ENCODE measurements around the gene ZNF454. TPM values are rescaled to one million over a fixed set of nuclear protein-coding genes. Genes with fewer than 3 reads are reported as not detected.

The ZNF454 gene
- polyA plus RNA-seq, 1 donor: 2.9 TPM

DNA sequence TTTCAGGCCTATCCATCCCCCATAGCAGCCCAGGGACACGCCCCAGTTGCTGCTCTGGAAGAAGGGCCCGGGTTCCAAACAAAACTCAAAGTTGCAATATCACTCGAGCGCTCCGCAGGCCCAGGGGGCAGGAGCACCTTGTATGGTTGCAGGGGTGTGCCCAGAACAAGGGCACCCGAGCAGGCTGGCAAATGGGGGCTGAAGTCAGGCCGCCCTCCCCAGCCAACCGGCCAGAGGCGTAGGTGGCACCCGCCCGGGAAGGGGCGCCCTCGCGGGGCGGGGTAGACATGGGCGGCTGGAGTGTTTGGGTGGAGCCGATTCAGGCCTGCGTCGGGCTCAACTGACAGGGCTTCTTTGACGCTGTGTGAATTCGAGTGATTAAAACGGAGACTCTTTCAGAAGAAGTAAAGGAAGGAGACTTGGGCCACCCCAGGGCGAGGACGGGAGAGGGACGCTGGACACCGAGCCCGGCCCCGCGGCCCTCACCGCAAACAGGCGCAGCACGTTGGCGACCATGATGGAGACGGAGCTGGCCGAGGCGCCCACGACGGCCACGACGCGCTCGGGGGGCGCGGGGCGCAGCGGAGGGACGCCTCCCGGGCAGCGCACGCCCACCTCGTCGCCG lies 53.1 kb downstream of the ZNF454 start:
- Histone ChIP-seq H3K36me3 (ENCODE audit: control insufficient read depth, insufficient read depth, low read length) (no peaks in the 10 kb centered on the region), H3K27me3 (ENCODE audit: control insufficient read depth, insufficient read depth, low read length) (peaks cover 42% of the 10 kb centered on the region), H3K4me3 (ENCODE audit: low read length) (no peak overlapping the region), H3K4me1 (ENCODE audit: control insufficient read depth, insufficient read depth, low read length) (no peaks in the 10 kb centered on the region), H3K27ac (ENCODE audit: low read length) (no peak overlapping the region), H3K9me3 (ENCODE audit: control insufficient read depth, low read depth, low read length) (peaks cover 18% of the 10 kb centered on the region)
- DNase-seq: no peak
- WGBS (ENCODE audit: insufficient coverage, low lambda C conversion rate): no CpG with 5 or more reads among the region's 53 CpGs

DNA sequence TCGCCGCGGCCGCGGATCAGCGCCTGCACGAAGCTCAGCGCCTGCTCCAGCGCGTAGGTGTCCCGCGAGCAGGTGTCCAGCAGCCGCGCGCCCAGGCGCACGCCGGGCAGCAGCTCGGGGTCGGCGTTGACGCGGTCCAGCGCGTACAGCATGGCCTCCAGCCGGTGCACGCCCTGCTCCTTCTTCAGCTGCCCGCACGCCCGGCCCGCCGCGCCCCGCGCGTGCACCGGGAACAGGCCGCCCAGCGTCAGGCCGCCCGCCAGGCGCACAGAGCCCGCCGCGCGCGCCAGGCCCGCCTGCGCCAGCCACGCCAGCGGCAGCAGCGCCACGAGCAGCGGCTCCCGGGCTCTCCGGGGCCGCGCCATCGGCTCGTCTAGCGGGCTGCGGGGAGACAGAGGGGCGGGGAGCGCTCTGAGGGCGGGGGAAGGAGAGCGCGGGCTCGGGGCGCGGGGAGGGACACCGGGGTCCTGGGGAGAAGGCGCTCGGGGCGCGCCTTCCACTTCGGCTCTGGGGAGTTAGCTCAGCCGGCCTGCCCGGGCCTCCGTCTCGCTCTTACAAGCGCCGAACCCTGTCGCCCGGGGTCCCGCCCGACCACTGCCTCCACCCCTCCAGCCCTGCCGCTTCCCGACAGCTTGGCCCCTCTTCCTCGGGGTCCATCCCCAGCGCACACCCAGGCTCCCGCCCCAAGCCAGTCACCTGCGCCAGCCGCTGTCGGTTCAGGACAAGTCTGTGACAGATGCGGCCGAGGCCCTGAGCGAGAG lies 53.8 kb downstream of the ZNF454 start, which contains the start of gene GRM6:
Gene GRM6 (minus strand): TSS at position 741 of the 761 bp plus-strand sequence. CDS start 376 bp downstream, at position 365.
- H3K9me3 ChIP-seq (ENCODE audit: control insufficient read depth, low read depth, low read length): peaks cover 15% of the 10 kb centered on the region

DNA sequence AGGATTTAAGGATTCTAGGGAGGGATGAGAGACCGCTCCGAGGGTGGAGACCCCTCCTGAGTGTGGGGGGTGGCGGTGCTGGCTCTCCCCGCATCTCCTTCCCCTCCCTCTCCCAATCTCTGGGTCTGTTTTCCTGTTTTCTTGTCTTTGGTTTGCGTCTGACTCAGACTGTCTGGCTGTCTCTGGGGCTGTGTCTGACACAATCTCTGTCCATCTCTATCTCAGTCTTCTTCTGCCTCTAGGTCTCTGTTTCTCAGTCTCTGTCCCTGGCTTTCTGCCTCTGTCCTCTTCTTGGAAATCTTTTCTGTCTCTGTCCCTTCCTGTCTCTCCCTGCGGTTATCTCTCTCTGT lies 54.3 kb downstream of the ZNF454 start:
- DNase-seq: no peak

More for the DNA sequence above, 53.8 kb downstream of the ZNF454 start, which contains the start of gene GRM6:
- H3K4me1 ChIP-seq (ENCODE audit: control insufficient read depth, insufficient read depth, low read length): no peaks in the 10 kb centered on the region
- no CpG with 5 or more reads among the region's 97 CpGs for WGBS (ENCODE audit: insufficient coverage, low lambda C conversion rate)
- H3K36me3 ChIP-seq (ENCODE audit: control insufficient read depth, insufficient read depth, low read length): no peaks in the 10 kb centered on the region
- H3K4me3 ChIP-seq (ENCODE audit: low read length): no peak within 1 kb of the TSS
- H3K27me3 ChIP-seq (ENCODE audit: control insufficient read depth, insufficient read depth, low read length): peaks cover 42% of the 10 kb centered on the region
- H3K27ac ChIP-seq (ENCODE audit: low read length): no peak within 1 kb of the TSS
- DNase-seq: peak in 1 of 2 donors; percentile 16

GRCh38 chr5:178996156-178996555 lies 55.2 kb downstream of the ZNF454 start:
- peaks cover 42% of the 10 kb centered on the region for H3K27me3 ChIP-seq (ENCODE audit: control insufficient read depth, insufficient read depth, low read length)
- WGBS (ENCODE audit: insufficient coverage, low lambda C conversion rate): no CpG with 5 or more reads among the region's 11 CpGs
- no peak overlapping the region for H3K4me3 ChIP-seq (ENCODE audit: low read length)

More for the DNA sequence above, 54.3 kb downstream of the ZNF454 start:
- H3K4me1 ChIP-seq (ENCODE audit: control insufficient read depth, insufficient read depth, low read length): no peaks in the 10 kb centered on the region
- H3K27me3 ChIP-seq (ENCODE audit: control insufficient read depth, insufficient read depth, low read length): peaks cover 42% of the 10 kb centered on the region
- no peak overlapping the region for H3K27ac ChIP-seq (ENCODE audit: low read length)
- peaks cover 13% of the 10 kb centered on the region for H3K9me3 ChIP-seq (ENCODE audit: control insufficient read depth, low read depth, low read length)
- H3K36me3 ChIP-seq (ENCODE audit: control insufficient read depth, insufficient read depth, low read length): no peaks in the 10 kb centered on the region
- H3K4me3 ChIP-seq (ENCODE audit: low read length): no peak overlapping the region
- WGBS (ENCODE audit: insufficient coverage, low lambda C conversion rate): 100% methylated on average over 1 of the region's 6 CpGs

GRCh38 chr5:178997191-178997590 lies 56.2 kb downstream of the ZNF454 start:
- WGBS (ENCODE audit: insufficient coverage, low lambda C conversion rate): no CpG with 5 or more reads among the region's 6 CpGs

More at GRCh38 chr5:178996156-178996555, 55.2 kb downstream of the ZNF454 start:
- no peaks in the 10 kb centered on the region for H3K36me3 ChIP-seq (ENCODE audit: control insufficient read depth, insufficient read depth, low read length)
- DNase-seq: no peak
- peaks cover 4% of the 10 kb centered on the region for H3K9me3 ChIP-seq (ENCODE audit: control insufficient read depth, low read depth, low read length)
- no peak overlapping the region for H3K27ac ChIP-seq (ENCODE audit: low read length)
- H3K4me1 ChIP-seq (ENCODE audit: control insufficient read depth, insufficient read depth, low read length): no peaks in the 10 kb centered on the region

DNA sequence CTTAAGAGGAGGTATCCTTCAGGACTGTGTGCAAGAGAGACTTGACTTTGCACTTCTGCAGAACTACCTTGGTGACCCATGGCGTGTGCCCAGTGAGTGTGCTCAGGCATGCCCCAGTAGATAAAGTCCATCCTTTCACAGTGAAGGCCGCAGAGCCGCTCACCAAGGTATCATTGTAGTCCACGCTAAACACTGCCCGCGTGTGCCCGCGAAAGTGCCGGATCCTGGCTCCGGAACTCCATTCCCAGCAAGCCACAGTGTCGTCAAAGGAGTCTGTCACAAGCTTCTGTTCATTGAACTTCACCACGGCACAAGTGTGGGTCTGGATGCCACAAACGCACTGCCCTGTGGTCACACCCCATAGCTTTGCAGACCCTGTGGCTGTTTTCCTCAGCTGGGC lies 57.4 kb downstream of the ZNF454 start:
- Histone ChIP-seq H3K4me1 (ENCODE audit: control insufficient read depth, insufficient read depth, low read length) (no peaks in the 10 kb centered on the region), H3K4me3 (ENCODE audit: low read length) (no peak overlapping the region), H3K27ac (ENCODE audit: low read length) (no peak overlapping the region), H3K36me3 (ENCODE audit: control insufficient read depth, insufficient read depth, low read length) (no peaks in the 10 kb centered on the region), H3K27me3 (ENCODE audit: control insufficient read depth, insufficient read depth, low read length) (peaks cover 30% of the 10 kb centered on the region), H3K9me3 (ENCODE audit: control insufficient read depth, low read depth, low read length) (peaks cover 5% of the 10 kb centered on the region)
- no CpG with 5 or more reads among the region's 13 CpGs for WGBS (ENCODE audit: insufficient coverage, low lambda C conversion rate)
- no peak for DNase-seq

More at GRCh38 chr5:178997191-178997590, 56.2 kb downstream of the ZNF454 start:
- peaks cover 5% of the 10 kb centered on the region for H3K9me3 ChIP-seq (ENCODE audit: control insufficient read depth, low read depth, low read length)
- H3K4me1 ChIP-seq (ENCODE audit: control insufficient read depth, insufficient read depth, low read length): no peaks in the 10 kb centered on the region
- H3K36me3 ChIP-seq (ENCODE audit: control insufficient read depth, insufficient read depth, low read length): no peaks in the 10 kb centered on the region
- no peak for DNase-seq
- no peak overlapping the region for H3K4me3 ChIP-seq (ENCODE audit: low read length)
- H3K27ac ChIP-seq (ENCODE audit: low read length): no peak overlapping the region
- H3K27me3 ChIP-seq (ENCODE audit: control insufficient read depth, insufficient read depth, low read length): peaks cover 42% of the 10 kb centered on the region

- no CpG with 5 or more reads among the region's 2 CpGs for WGBS (ENCODE audit: insufficient coverage, low lambda C conversion rate)
- no peaks in the 10 kb centered on the region for H3K36me3 ChIP-seq (ENCODE audit: control insufficient read depth, insufficient read depth, low read length)
- H3K27me3 ChIP-seq (ENCODE audit: control insufficient read depth, insufficient read depth, low read length): no peaks in the 10 kb centered on the region
Measured at GRCh38 chr5:179006564-179006963, 65.6 kb downstream of the ZNF454 start.

GRCh38 chr5:179008667-179009066 lies 67.7 kb downstream of the ZNF454 start:
- WGBS (ENCODE audit: insufficient coverage, low lambda C conversion rate): no CpG with 5 or more reads among the region's 1 CpG
- H3K9me3 ChIP-seq (ENCODE audit: control insufficient read depth, low read depth, low read length): no peaks in the 10 kb centered on the region
- H3K4me3 ChIP-seq (ENCODE audit: low read length): no peak overlapping the region
- no peaks in the 10 kb centered on the region for H3K36me3 ChIP-seq (ENCODE audit: control insufficient read depth, insufficient read depth, low read length)
- DNase-seq: no peak
- no peaks in the 10 kb centered on the region for H3K27me3 ChIP-seq (ENCODE audit: control insufficient read depth, insufficient read depth, low read length)
- no peak overlapping the region for H3K27ac ChIP-seq (ENCODE audit: low read length)
- H3K4me1 ChIP-seq (ENCODE audit: control insufficient read depth, insufficient read depth, low read length): no peaks in the 10 kb centered on the region

More at GRCh38 chr5:179006564-179006963, 65.6 kb downstream of the ZNF454 start:
- Histone ChIP-seq H3K4me1 (ENCODE audit: control insufficient read depth, insufficient read depth, low read length) (no peaks in the 10 kb centered on the region), H3K27ac (ENCODE audit: low read length) (no peak overlapping the region), H3K9me3 (ENCODE audit: control insufficient read depth, low read depth, low read length) (peaks cover 2% of the 10 kb centered on the region), H3K4me3 (ENCODE audit: low read length) (no peak overlapping the region)
- DNase-seq: no peak

Other genes with a start within 250 kb of the ZNF454 start
- 11.9 TPM for gene ZNF354A, start 210.5 kb upstream of the ZNF454 start, polyA plus RNA-seq
- gene ZNF354B, start 81.2 kb upstream of the ZNF454 start, polyA plus RNA-seq: 31.0 TPM
- 2.5 TPM for gene ZFP2, start 45.3 kb upstream of the ZNF454 start, polyA plus RNA-seq
- gene GRM6, start 54.1 kb downstream of the ZNF454 start, polyA plus RNA-seq: 0.70 TPM
- 3.8 TPM for gene ZNF879, start 82.6 kb downstream of the ZNF454 start, polyA plus RNA-seq
- gene ZNF354C, start 119.2 kb downstream of the ZNF454 start, polyA plus RNA-seq: 6.0 TPM